ENCODE results near the gene TBC1D21. TPM values are rescaled to one million over a fixed set of nuclear protein-coding genes. Genes with fewer than 3 reads are reported as not detected.
"Not testable (repeated sequence)": the region's sequence is repeated elsewhere in the genome, so short reads cannot be mapped to it uniquely, and the experiment has no call there.

Gene TBC1D21
- total RNA-seq, 1 donor from 2014 or later: not detected

GRCh38 chr15:73936588-73937290 is 63.4 kb downstream of the TBC1D21 start:
- no peak for FAIRE-seq
- Histone ChIP-seq H3K36me3 (ENCODE audit: control insufficient read depth, insufficient read depth, low read length) (no peaks in the 10 kb centered on the region), H3K4me3 (ENCODE audit: low read depth, low read length) (no peak overlapping the region), H3K27me3 (ENCODE audit: control insufficient read depth, insufficient read depth, low read length) (no peaks in the 10 kb centered on the region)
- DNase-seq (ENCODE audit: low read depth): no peak
- no peak for TF ChIP-seq CTCF (IDR thresholded peaks at IDR 0.05; ENCODE audit: insufficient read depth, low read length, severe bottlenecking)

- H3K4me3 ChIP-seq (ENCODE audit: low read depth, low read length): no peak overlapping the region
- FAIRE-seq (no peak), DNase-seq (ENCODE audit: low read depth) (no peak)
- TF ChIP-seq CTCF (IDR thresholded peaks at IDR 0.05; ENCODE audit: insufficient read depth, low read length, severe bottlenecking): no peak
- no peaks in the 10 kb centered on the region for H3K27me3 ChIP-seq (ENCODE audit: control insufficient read depth, insufficient read depth, low read length)
- H3K36me3 ChIP-seq (ENCODE audit: control insufficient read depth, insufficient read depth, low read length): no peaks in the 10 kb centered on the region
Observed at GRCh38 chr15:73937296-73937695, 63.9 kb downstream of the TBC1D21 start.

GRCh38 chr15:73937726-73938125 is 64.4 kb downstream of the TBC1D21 start:
- DNase-seq (ENCODE audit: low read depth) (no peak), FAIRE-seq (no peak)
- H3K27me3 ChIP-seq (ENCODE audit: control insufficient read depth, insufficient read depth, low read length): no peaks in the 10 kb centered on the region
- no peaks in the 10 kb centered on the region for H3K36me3 ChIP-seq (ENCODE audit: control insufficient read depth, insufficient read depth, low read length)
- H3K4me3 ChIP-seq (ENCODE audit: low read depth, low read length): no peak overlapping the region
- TF ChIP-seq CTCF (IDR thresholded peaks at IDR 0.05; ENCODE audit: insufficient read depth, low read length, severe bottlenecking): no peak

- not testable (repeated sequence) for H3K36me3 ChIP-seq (ENCODE audit: control insufficient read depth, insufficient read depth, low read length); DNase-seq (ENCODE audit: low read depth); H3K27me3 ChIP-seq (ENCODE audit: control insufficient read depth, insufficient read depth, low read length); FAIRE-seq; H3K4me3 ChIP-seq (ENCODE audit: low read depth, low read length)
Observed at GRCh38 chr15:73938516-73938915, 65.2 kb downstream of the TBC1D21 start.

Other genes with a start within 250 kb of the TBC1D21 start
- gene NPTN, start 240.2 kb upstream of the TBC1D21 start, total RNA-seq: 62.1 and 69.4 TPM in 2 replicates
- 14.5 and 21.9 TPM in 2 replicates for gene CD276, start 189.2 kb upstream of the TBC1D21 start, total RNA-seq
- under 0.01 and 1.2 TPM in 2 replicates for gene INSYN1, start 120.2 kb upstream of the TBC1D21 start, total RNA-seq
- 5.3 and 7.2 TPM in 2 replicates for gene LOXL1, start 52.9 kb downstream of the TBC1D21 start, total RNA-seq
- 8.6 and 9.5 TPM in 2 replicates for gene STOML1, start 118.7 kb downstream of the TBC1D21 start, total RNA-seq
- 7.6 and 8.3 TPM in 2 replicates for gene PML, start 121.2 kb downstream of the TBC1D21 start, total RNA-seq
- 0.13 TPM in 1 of 2 replicates, not detected in the other for gene GOLGA6A, start 209.0 kb downstream of the TBC1D21 start, total RNA-seq